Mammary epithelial cell (primary cell): ENCODE results near the gene MSI2.

Experiments
- CTCF ChIP-seq, 2 donors: IDR thresholded peaks in 1 of 2; conservative IDR thresholded peaks in 1 of 2; 2 replicates each; pipeline ENCODE4 v1.5.1; 2011 to 2012; ENCODE audit warnings: inconsistent platforms in 2 of 2, low read length in 2 of 2, mild to moderate bottlenecking in 2 of 2, control low read depth in 1 of 2, low read depth in 1 of 2; ENCODE audit not compliant: insufficient read depth in 1 of 2; ENCODE audit errors: extremely low read depth in 1 of 2
- EZH2 ChIP-seq: IDR thresholded peaks from 2 replicates; pipeline ENCODE4 v1.6.1; 2012; ENCODE audit warnings: low read length, inconsistent platforms, borderline replicate concordance

- TF ChIP-seq EZH2 (no peak), CTCF (conservative IDR thresholded peaks at IDR 0.05 in 1 of 2, IDR thresholded peaks at IDR 0.05 in 1 of 2; ENCODE audit: extremely low read depth in 1 of 2, insufficient read depth in 1 of 2, low read depth in 1 of 2, low read length in 2 of 2) (no peak)
Measured at GRCh38 chr17:57405491-57406072, 149.3 kb downstream of the MSI2 start.
